Activated CD8-positive, alpha-beta memory T cell treated with anti-CD3 and anti-CD28 coated beads for 48 hours (primary cell): ENCODE data around the gene KLRB1.
"Not testable (repeated sequence)": the region's sequence is repeated elsewhere in the genome, so short reads cannot be mapped to it uniquely, and the experiment has no call there.

Experiments used
- DNase-seq, 3 experiments: peaks; one replicate each; pipeline ENCODE4 v3.0.0-alpha.2; 2020; ENCODE audit warnings: low read depth in 2 of 3, low spot score in 2 of 3

Gene KLRB1

GRCh38 chr12:9545489-9545888 lies 62.2 kb downstream of the KLRB1 start:
- not testable (repeated sequence) for DNase-seq
